Natural killer cell (primary cell): Measurements from ENCODE around the gene MRFAP1. TPM values are rescaled to one million over a fixed set of nuclear protein-coding genes. Genes with fewer than 3 reads are reported as not detected.

Experiments
- ATAC-seq, 3 donors: fragments of 150-1000 bp in 2 of 3; fragments of 200-7000 bp in 1 of 3; cut with Tn5 transposase; 1 replicate in 1 of 3; 2 replicates in 2 of 3; pipeline ENCODE4 v1.10.0; 2021; ENCODE audit warnings: mild to moderate bottlenecking in 2 of 3, moderate library complexity in 2 of 3
- DNase-seq, 2 donors: peaks; one replicate each; pipeline versions ENCODE4 v3.0.0 to v3.0.0-alpha.2; 2013 to 2021; ENCODE audit warnings: mixed read lengths in 1 of 2
- H3K27ac ChIP-seq: one replicate; pipeline ENCODE4 v1.5.1; 2013; ENCODE audit warnings: mild to moderate bottlenecking, low read length
- H3K27me3 ChIP-seq: one replicate; pipeline ENCODE4 v1.6.1; 2013; ENCODE audit warnings: low read length; ENCODE audit not compliant: control insufficient read depth, insufficient read depth
- H3K36me3 ChIP-seq: one replicate; pipeline ENCODE4 v1.6.1; 2013; ENCODE audit warnings: low read length; ENCODE audit not compliant: control insufficient read depth, insufficient read depth
- H3K4me1 ChIP-seq: one replicate; pipeline ENCODE4 v1.6.1; 2013; ENCODE audit warnings: low read length; ENCODE audit not compliant: control insufficient read depth, insufficient read depth
- H3K4me3 ChIP-seq: one replicate; pipeline ENCODE4 v1.5.1; 2013; ENCODE audit warnings: low read length
- H3K9me3 ChIP-seq: one replicate; pipeline ENCODE4 v1.6.1; 2013; ENCODE audit warnings: low read length; ENCODE audit not compliant: control insufficient read depth, insufficient read depth
- H3K27ac Mint-ChIP-seq, 2 donors: one replicate each; pipeline ENCODE4 v1.8.0; 2022; ENCODE audit warnings: mild to moderate bottlenecking in 2 of 2, mixed read lengths in 2 of 2, moderate library complexity in 1 of 2
- H3K27me3 Mint-ChIP-seq, 2 donors: one replicate each; pipeline ENCODE4 v1.8.0; 2022; ENCODE audit warnings: low read depth in 2 of 2, mixed read lengths in 2 of 2
- H3K36me3 Mint-ChIP-seq: one replicate; pipeline ENCODE4 v1.8.0; 2022; ENCODE audit warnings: mixed read lengths
- H3K4me1 Mint-ChIP-seq, 2 donors: one replicate each; pipeline ENCODE4 v1.8.0; 2022; ENCODE audit warnings: mixed read lengths in 2 of 2
- H3K4me3 Mint-ChIP-seq: one replicate; pipeline ENCODE4 v1.8.0; 2022; ENCODE audit warnings: mild to moderate bottlenecking, moderate library complexity, mixed read lengths
- H3K9me3 Mint-ChIP-seq, 2 donors: one replicate each; pipeline ENCODE4 v1.8.0; 2022; ENCODE audit warnings: mixed read lengths in 2 of 2
- CTCF ChIP-seq: fragments of 200-600 bp; IDR thresholded peaks from one replicate; pipeline ENCODE4 v1.8.0; 2022; ENCODE audit warnings: antibody characterized with exemption
- WGBS: methylation state at CpG from one replicate; pipeline ENCODE4 v1.1.7; 2013; ENCODE audit warnings: missing lambda C conversion rate; ENCODE audit not compliant: insufficient coverage; 5-methylcytosine and 5-hydroxymethylcytosine counted together
- intact Hi-C: fragments of 100-400 bp; cut with micrococcal nuclease; formaldehyde crosslinking; loops from one replicate; pipeline ENCODE4 v1.14.2; 2022
- total RNA-seq, 4 donors: library from RNA; stranded (reverse); fragments of 120-200 nt in 1 of 4; gene quantifications; one replicate each; pipeline versions ENCODE4 v1.2.3 to v1.2.4, GENCODE V29; 2013 to 2022

Gene MRFAP1
- total RNA-seq, 3 donors from 2014 or later (not counting 1 experiment from before 2014, with no cell fraction given): 105 to 146 (median 146) TPM

DNA sequence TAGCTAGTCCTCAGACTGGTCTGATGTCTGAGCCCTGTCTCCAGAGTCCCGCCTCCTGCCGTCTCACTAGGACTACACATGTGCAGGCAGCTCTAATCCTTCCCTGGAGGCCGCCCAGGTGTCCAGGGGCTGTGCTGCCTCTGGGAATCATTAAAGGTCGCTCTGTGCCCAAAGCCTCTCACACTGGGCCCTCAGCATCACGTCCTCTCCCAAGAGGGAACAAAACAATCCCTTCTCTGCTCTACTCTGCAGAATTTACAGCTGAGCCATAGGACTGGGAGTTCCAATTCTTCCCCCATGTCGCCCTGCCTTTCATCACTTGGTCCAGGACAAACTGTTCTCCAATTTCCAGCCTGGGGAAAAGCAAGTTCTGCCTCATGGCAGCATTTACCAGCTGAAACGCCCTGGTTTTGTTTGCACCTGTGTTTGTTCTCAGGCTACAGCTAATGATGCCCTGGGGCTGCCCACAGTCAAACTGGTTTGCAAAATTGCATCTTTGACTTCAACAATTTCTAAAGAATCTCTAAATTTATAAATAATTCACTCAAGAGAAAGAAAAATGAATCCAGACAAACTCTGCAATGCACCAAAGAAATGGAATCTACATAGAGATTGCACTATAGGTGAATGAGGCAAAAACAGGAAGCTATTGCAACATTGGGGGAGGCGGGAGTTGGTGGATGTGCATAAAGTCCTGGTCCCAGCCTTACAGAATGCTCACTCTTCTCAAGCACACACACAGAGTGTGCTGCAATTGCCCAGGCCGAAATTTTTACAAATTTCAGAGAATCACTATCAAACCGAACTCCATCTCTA, 7.2 kb upstream of the MRFAP1 start:
- no peaks in the 10 kb centered on the region for H3K4me1 ChIP-seq
- Mint-ChIP-seq H3K4me1 (no peaks in the 10 kb centered on the region), H3K27me3 (no peaks in the 10 kb centered on the region), H3K9me3 (no peaks in the 10 kb centered on the region), H3K4me3 (no peak overlapping the region), H3K27ac (no peak overlapping the region), H3K36me3 (no peaks in the 10 kb centered on the region)
- H3K27ac ChIP-seq: no peak overlapping the region
- H3K4me3 ChIP-seq: no peak overlapping the region
- H3K36me3 ChIP-seq: no peaks in the 10 kb centered on the region
- WGBS: 84% methylated on average over 8 of the region's 10 CpGs
- ATAC-seq (no peak), DNase-seq (no peak)
- intact Hi-C loops: no loop called here
- no peak for TF ChIP-seq CTCF
- H3K27me3 ChIP-seq: no peaks in the 10 kb centered on the region
- H3K9me3 ChIP-seq: no peaks in the 10 kb centered on the region

DNA sequence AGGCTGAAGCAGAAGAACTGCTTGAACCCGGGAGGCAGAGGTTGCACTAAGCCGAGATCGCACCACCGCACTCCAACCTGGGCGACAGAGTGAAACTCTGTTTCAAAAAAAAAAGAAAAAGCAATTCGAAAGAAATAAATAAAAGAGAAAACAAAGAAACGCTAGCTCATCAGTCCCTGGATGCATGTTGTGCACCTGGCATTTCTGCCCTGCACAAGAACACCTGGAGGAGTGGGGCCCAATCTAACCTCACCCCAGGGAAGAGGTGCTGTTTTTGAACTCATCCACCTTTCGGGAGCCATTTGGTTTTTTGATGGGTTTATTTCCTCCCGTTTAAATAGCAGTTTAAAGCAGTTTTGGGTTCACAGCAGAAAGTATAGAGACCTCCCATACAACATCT, 5.7 kb upstream of the MRFAP1 start:
- Histone ChIP-seq H3K4me3 (no peak overlapping the region), H3K27me3 (no peaks in the 10 kb centered on the region), H3K9me3 (no peaks in the 10 kb centered on the region), H3K4me1 (peaks cover 2% of the 10 kb centered on the region), H3K36me3 (no peaks in the 10 kb centered on the region), H3K27ac (no peak overlapping the region)
- Mint-ChIP-seq H3K4me1 (no peaks in the 10 kb centered on the region), H3K27me3 (no peaks in the 10 kb centered on the region), H3K27ac (no peak overlapping the region), H3K4me3 (no peak overlapping the region), H3K9me3 (no peaks in the 10 kb centered on the region), H3K36me3 (no peaks in the 10 kb centered on the region)
- ATAC-seq: no peak
- DNase-seq: no peak
- TF ChIP-seq CTCF: no peak
- intact Hi-C loops: no loop called here
- 92% methylated on average over 9 of the region's 9 CpGs for WGBS

GRCh38 chr4:6639137-6639680, 1.3 kb upstream of the MRFAP1 start:
- intact Hi-C loops: no loop called here

More at GRCh38 chr4:6639137-6639680, 1.3 kb upstream of the MRFAP1 start:
- Mint-ChIP-seq H3K4me1 (peaks cover 37 to 41% of the 10 kb centered on the region in 2 donors), H3K4me3 (peak overlapping the region; percentile 64), H3K9me3 (no peaks in the 10 kb centered on the region), H3K27me3 (no peaks in the 10 kb centered on the region), H3K27ac (peak overlapping the region in 1 of 2 donors; percentile 41), H3K36me3 (peaks cover 28% of the 10 kb centered on the region)
- peaks cover 20% of the 10 kb centered on the region for H3K36me3 ChIP-seq
- no peaks in the 10 kb centered on the region for H3K27me3 ChIP-seq
- peaks cover 27% of the 10 kb centered on the region for H3K4me1 ChIP-seq
- ATAC-seq (no peak), DNase-seq (no peak)
- no peak for TF ChIP-seq CTCF
- WGBS: 99% methylated on average over 8 of the region's 14 CpGs
- no peak overlapping the region for H3K4me3 ChIP-seq
- H3K9me3 ChIP-seq: no peaks in the 10 kb centered on the region
- no peak overlapping the region for H3K27ac ChIP-seq
